Trophoblast cell (in vitro differentiated cells and primary cell): ENCODE measurements around the gene DEFB114.

Experiments used
- DNase-seq, 2 donors: peaks; one replicate each; pipeline ENCODE4 v3.0.0-alpha.2; 2016
- H2AFZ ChIP-seq: 2 replicates; pipeline ENCODE4 v1.6.1; 2013; ENCODE audit warnings: low read length, moderate library complexity, mild to moderate bottlenecking; ENCODE audit not compliant: insufficient read depth, poor library complexity
- H2AK5ac ChIP-seq: 2 replicates; pipeline ENCODE4 v1.6.1; 2013; ENCODE audit warnings: mild to moderate bottlenecking, low read length
- H2BK120ac ChIP-seq: 2 replicates; pipeline ENCODE4 v1.6.1; 2013; ENCODE audit warnings: low read length, mild to moderate bottlenecking, moderate library complexity; ENCODE audit not compliant: insufficient read depth, poor library complexity
- H2BK12ac ChIP-seq: 2 replicates; pipeline ENCODE4 v1.6.1; 2013; ENCODE audit warnings: mild to moderate bottlenecking, low read length, moderate library complexity
- H2BK5ac ChIP-seq: 2 replicates; pipeline ENCODE4 v1.6.1; 2013; ENCODE audit warnings: low read length, low read depth, moderate library complexity, mild to moderate bottlenecking; ENCODE audit not compliant: poor library complexity
- H3K14ac ChIP-seq: 2 replicates; pipeline ENCODE4 v1.6.1; 2013; ENCODE audit warnings: mild to moderate bottlenecking, low read length
- H3K18ac ChIP-seq: 2 replicates; pipeline ENCODE4 v1.6.1; 2013; ENCODE audit warnings: mild to moderate bottlenecking, low read length
- H3K23ac ChIP-seq: 2 replicates; pipeline ENCODE4 v1.6.1; 2013; ENCODE audit warnings: low read length
- H3K27ac ChIP-seq: 2 replicates; pipeline ENCODE4 v1.5.1; 2013; ENCODE audit warnings: low read depth, mild to moderate bottlenecking, inconsistent platforms, low read length, moderate library complexity
- H3K27me3 ChIP-seq: 2 replicates; pipeline ENCODE4 v1.6.1; 2013; ENCODE audit warnings: inconsistent platforms, mild to moderate bottlenecking, low read length, moderate library complexity; ENCODE audit not compliant: insufficient read depth
- H3K36me3 ChIP-seq, 2 experiments: 1 replicate in 1 of 2; 2 replicates in 1 of 2; pipeline ENCODE4 v1.6.1; 2013; ENCODE audit warnings: low read length in 2 of 2, mild to moderate bottlenecking in 2 of 2, moderate library complexity in 1 of 2; ENCODE audit not compliant: insufficient read depth in 2 of 2, control insufficient read depth in 1 of 2
- H3K4ac ChIP-seq: 2 replicates; pipeline ENCODE4 v1.6.1; 2013; ENCODE audit warnings: low read depth, mild to moderate bottlenecking, low read length, moderate library complexity
- H3K4me1 ChIP-seq, 2 experiments: 1 replicate in 1 of 2; 2 replicates in 1 of 2; pipeline ENCODE4 v1.6.1; 2013; ENCODE audit warnings: low read length in 2 of 2, mild to moderate bottlenecking in 2 of 2, moderate library complexity in 1 of 2; ENCODE audit not compliant: insufficient read depth in 2 of 2, control insufficient read depth in 1 of 2
- H3K4me2 ChIP-seq: 2 replicates; pipeline ENCODE4 v1.6.1; 2013; ENCODE audit warnings: inconsistent platforms, mild to moderate bottlenecking, low read length, moderate library complexity
- H3K4me3 ChIP-seq: 2 replicates; pipeline ENCODE4 v1.5.1; 2013; ENCODE audit warnings: mild to moderate bottlenecking, low read depth, low read length, inconsistent platforms
- H3K79me1 ChIP-seq: one replicate; pipeline ENCODE4 v1.6.1; 2013; ENCODE audit warnings: low read length
- H3K79me2 ChIP-seq: 2 replicates; pipeline ENCODE4 v1.6.1; 2013; ENCODE audit warnings: low read length, mild to moderate bottlenecking; ENCODE audit not compliant: control insufficient read depth, insufficient read depth, poor library complexity
- H3K9ac ChIP-seq: 2 replicates; pipeline ENCODE4 v1.6.1; 2013; ENCODE audit warnings: mild to moderate bottlenecking, low read length
- H3K9me3 ChIP-seq: 2 replicates; pipeline ENCODE4 v1.6.1; 2013; ENCODE audit warnings: low read depth, mild to moderate bottlenecking, control low read depth, inconsistent platforms, low read length; ENCODE audit not compliant: insufficient read depth
- H4K12ac ChIP-seq: 2 replicates; pipeline ENCODE4 v1.6.1; 2013; ENCODE audit warnings: low read depth, mild to moderate bottlenecking, low read length, moderate library complexity
- H4K8ac ChIP-seq: 2 replicates; pipeline ENCODE4 v1.6.1; 2013; ENCODE audit warnings: low read depth, mild to moderate bottlenecking, low read length, moderate library complexity
- H4K91ac ChIP-seq: one replicate; pipeline ENCODE4 v1.6.1; 2013; ENCODE audit warnings: low read depth, mild to moderate bottlenecking, low read length, moderate library complexity
- WGBS: extraction: QIAGEN DNeasy Blood & Tissue Kit; methylation state at CpG from one replicate; pipeline ENCODE4 v1.1.7; 2013; ENCODE audit warnings: missing lambda C conversion rate; ENCODE audit not compliant: insufficient read length, insufficient coverage; ENCODE audit errors: extremely low coverage; 5-methylcytosine and 5-hydroxymethylcytosine counted together

The DEFB114 gene

DNA sequence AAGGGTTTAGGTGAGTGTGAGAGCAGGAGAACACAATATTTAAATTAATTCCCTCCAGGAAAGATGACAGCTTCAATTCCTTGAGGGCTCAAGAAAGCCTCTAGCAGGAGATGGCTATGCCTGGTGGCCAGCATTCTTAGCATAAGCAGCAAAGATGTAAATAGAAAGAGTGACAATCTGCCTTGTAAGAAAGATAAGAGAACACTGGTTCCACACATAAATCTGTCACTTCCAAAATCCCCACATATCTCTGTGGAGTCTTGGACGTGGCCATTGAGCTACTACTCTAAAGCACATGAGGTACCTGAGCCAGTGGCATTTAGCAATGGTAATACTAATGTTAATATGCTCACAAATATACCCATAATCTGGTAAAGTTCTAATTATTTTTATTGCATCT lies 29.2 kb downstream of the DEFB114 start:
- Histone ChIP-seq H3K27me3 (no peaks in the 10 kb centered on the region), H3K4me2 (no peak overlapping the region), H3K4me1 (no peaks in the 10 kb centered on the region), H3K4me3 (no peak overlapping the region), H3K4ac (no peak overlapping the region), H4K8ac (no peak overlapping the region), H2BK12ac (no peak overlapping the region), H3K27ac (no peak overlapping the region), H4K12ac (no peak overlapping the region), H3K14ac (no peak overlapping the region), H2BK120ac (no peak overlapping the region), H3K23ac (no peak overlapping the region), H2BK5ac (no peak overlapping the region), H3K79me2 (no peaks in the 10 kb centered on the region), H3K9me3 (no peaks in the 10 kb centered on the region), H2AK5ac (no peak overlapping the region), H3K79me1 (no peaks in the 10 kb centered on the region), H3K9ac (no peak overlapping the region), H3K18ac (no peak overlapping the region), H3K36me3 (no peaks in the 10 kb centered on the region), H2AFZ (no peak overlapping the region), H4K91ac (no peak overlapping the region)
- DNase-seq, result no peak
- WGBS, result no CpG with 5 or more reads among the region's 1 CpG

DNA sequence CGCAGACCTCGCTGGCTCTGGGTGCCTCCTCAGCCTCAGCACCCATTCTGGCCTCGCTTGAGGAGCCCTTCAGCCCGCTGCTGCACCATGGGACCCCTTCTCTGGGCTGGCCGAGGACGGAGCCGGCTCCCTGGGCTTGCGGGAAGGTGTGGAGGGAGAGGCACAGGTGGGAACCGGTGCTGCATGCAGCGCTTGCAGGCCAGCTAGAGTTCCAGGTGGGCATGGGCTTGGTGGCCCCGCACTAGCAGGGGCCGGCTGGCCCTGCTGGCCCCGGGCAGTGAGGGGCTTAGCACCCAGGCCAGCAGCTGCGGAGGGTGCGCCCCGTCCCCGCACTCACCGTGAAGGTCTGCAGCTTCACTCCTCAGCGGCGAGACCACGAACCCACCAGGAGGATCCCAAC lies 30.4 kb downstream of the DEFB114 start:
- H3K4me1 ChIP-seq, result no peaks in the 10 kb centered on the region
- H3K4me2 ChIP-seq, result no peak overlapping the region
- no peak overlapping the region for H3K4me3 ChIP-seq
- H2BK5ac ChIP-seq, result no peak overlapping the region
- no peak overlapping the region for H2AK5ac ChIP-seq
- no peak overlapping the region for H4K12ac ChIP-seq
- no peak overlapping the region for H3K23ac ChIP-seq
- WGBS, result no CpG with 5 or more reads among the region's 21 CpGs
- H4K91ac ChIP-seq, result no peak overlapping the region
- H3K27me3 ChIP-seq, result no peaks in the 10 kb centered on the region
- H3K14ac ChIP-seq, result no peak overlapping the region
- no peaks in the 10 kb centered on the region for H3K36me3 ChIP-seq
- H4K8ac ChIP-seq, result no peak overlapping the region
- H2BK12ac ChIP-seq, result no peak overlapping the region
- no peak overlapping the region for H3K4ac ChIP-seq
- H3K18ac ChIP-seq, result no peak overlapping the region
- no peak overlapping the region for H3K27ac ChIP-seq
- DNase-seq, result no peak
- no peaks in the 10 kb centered on the region for H3K79me1 ChIP-seq
- H3K9ac ChIP-seq, result no peak overlapping the region
- H2AFZ ChIP-seq, result no peak overlapping the region
- H3K79me2 ChIP-seq, result no peaks in the 10 kb centered on the region
- H2BK120ac ChIP-seq, result no peak overlapping the region
- no peaks in the 10 kb centered on the region for H3K9me3 ChIP-seq

DNA sequence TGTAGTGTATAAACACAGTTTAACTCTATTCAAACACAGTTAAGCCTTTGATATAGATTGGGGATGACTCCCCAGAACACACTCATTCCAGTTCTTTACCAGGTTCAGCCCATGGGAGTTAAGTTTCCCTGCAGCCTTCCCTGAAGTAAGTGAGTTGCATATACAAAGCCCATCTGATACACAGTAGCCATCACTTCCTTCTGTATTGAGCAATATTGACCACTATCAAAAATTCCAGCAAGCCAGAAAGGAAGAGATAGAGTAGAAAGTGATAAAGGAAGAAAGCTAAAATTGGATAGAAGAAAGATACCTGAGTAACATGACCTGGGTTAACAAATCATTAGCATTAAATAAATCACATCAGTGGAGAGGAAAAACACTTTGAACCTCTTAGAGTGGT lies 34.6 kb downstream of the DEFB114 start:
- Histone ChIP-seq H2AK5ac (no peak overlapping the region), H4K12ac (no peak overlapping the region), H3K36me3 (no peaks in the 10 kb centered on the region), H3K4ac (no peak overlapping the region), H3K27me3 (no peaks in the 10 kb centered on the region), H3K4me2 (no peak overlapping the region), H3K18ac (no peak overlapping the region), H2AFZ (no peak overlapping the region), H3K9ac (no peak overlapping the region), H3K9me3 (no peaks in the 10 kb centered on the region), H2BK120ac (no peak overlapping the region), H3K79me1 (no peaks in the 10 kb centered on the region), H4K91ac (no peak overlapping the region), H3K4me3 (no peak overlapping the region), H3K23ac (no peak overlapping the region), H2BK12ac (no peak overlapping the region), H2BK5ac (no peak overlapping the region), H3K27ac (no peak overlapping the region), H4K8ac (no peak overlapping the region), H3K14ac (no peak overlapping the region), H3K79me2 (no peaks in the 10 kb centered on the region), H3K4me1 (no peaks in the 10 kb centered on the region)
- DNase-seq, result no peak

DNA sequence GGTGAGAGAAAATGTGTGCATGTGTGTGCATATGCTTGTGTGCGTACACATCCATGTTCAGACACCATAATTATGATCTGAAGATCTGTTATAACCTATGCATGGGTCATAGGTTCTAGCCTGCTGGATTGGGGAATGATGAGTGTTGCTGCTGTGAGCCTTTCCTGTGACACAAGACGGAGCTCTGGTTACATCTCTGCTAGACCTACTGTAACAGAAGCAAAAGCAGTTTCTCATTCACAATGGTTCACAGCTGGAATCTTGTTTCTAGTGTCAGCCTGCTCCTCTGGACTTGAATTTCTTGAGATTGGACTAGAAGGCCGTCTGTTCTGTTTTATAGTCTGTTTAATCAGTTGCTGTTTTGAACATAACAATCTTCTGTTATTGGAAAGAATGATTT lies 40.1 kb downstream of the DEFB114 start:
- Histone ChIP-seq H3K18ac (no peak overlapping the region), H3K4ac (no peak overlapping the region), H3K79me1 (no peaks in the 10 kb centered on the region), H2AFZ (no peak overlapping the region), H3K9ac (no peak overlapping the region), H4K12ac (no peak overlapping the region), H3K9me3 (no peaks in the 10 kb centered on the region), H2BK120ac (no peak overlapping the region), H3K36me3 (no peaks in the 10 kb centered on the region), H4K91ac (no peak overlapping the region), H3K4me2 (no peak overlapping the region), H2AK5ac (no peak overlapping the region), H2BK12ac (no peak overlapping the region), H3K27ac (no peak overlapping the region), H3K79me2 (no peaks in the 10 kb centered on the region), H3K27me3 (no peaks in the 10 kb centered on the region), H3K14ac (no peak overlapping the region), H4K8ac (no peak overlapping the region), H3K4me1 (no peaks in the 10 kb centered on the region), H3K4me3 (no peak overlapping the region), H3K23ac (no peak overlapping the region), H2BK5ac (no peak overlapping the region)
- no CpG with 5 or more reads among the region's 3 CpGs for WGBS
- no peak for DNase-seq
